ENCODE data around the gene HRH1. TPM values are rescaled to one million over a fixed set of nuclear protein-coding genes. Genes with fewer than 3 reads are reported as not detected.
"Not testable (repeated sequence)": the region's sequence is repeated elsewhere in the genome, so short reads cannot be mapped to it uniquely, and the experiment has no call there.

HRH1 gene
- polyA plus RNA-seq, 1 donor (not counting 4 experiments of a cell fraction or from before 2014, with no cell fraction given): 13.9 TPM

GRCh38 chr3:11251807-11252176 is 97.5 kb downstream of the HRH1 start:
- Histone ChIP-seq H3K27me3 (ENCODE audit: control insufficient read depth, extremely low read depth, insufficient read depth, low read length) (no peaks in the 10 kb centered on the region), H2AFZ (ENCODE audit: control insufficient read depth, low read length) (no peak overlapping the region), H3K9me1 (ENCODE audit: control insufficient read depth, extremely low read depth, insufficient read depth, low read length) (no peaks in the 10 kb centered on the region), H3K4me2 (ENCODE audit: control insufficient read depth, extremely low read depth, insufficient read depth, low read depth, low read length) (no peak overlapping the region), H3K79me2 (ENCODE audit: control insufficient read depth, insufficient read depth, low read length) (peaks cover 23% of the 10 kb centered on the region), H3K36me3 (ENCODE audit: control insufficient read depth in 2 of 2, extremely low read depth in 1 of 2, insufficient read depth in 2 of 2, low read length in 2 of 2) (peaks cover 8 to 32% of the 10 kb centered on the region in 2 experiments), H4K20me1 (ENCODE audit: control insufficient read depth, extremely low read depth, insufficient read depth, low read length) (no peaks in the 10 kb centered on the region), H3K4me1 (ENCODE audit: control insufficient read depth, extremely low read depth, insufficient read depth, low read length) (peaks cover 14% of the 10 kb centered on the region), H3K4me3 (ENCODE audit: control insufficient read depth in 2 of 3, extremely low read depth in 1 of 3, insufficient read depth in 2 of 3, low read depth in 1 of 3, low read length in 3 of 3) (no peak overlapping the region), H3K9me3 (ENCODE audit: control insufficient read depth, low read depth, low read length) (peaks cover 11% of the 10 kb centered on the region), H3K27ac (ENCODE audit: control insufficient read depth, insufficient read depth, low read length) (no peak overlapping the region), H3K9ac (ENCODE audit: control insufficient read depth, extremely low read depth, insufficient read depth, low read length) (no peak overlapping the region)
- TF ChIP-seq EZH2 (IDR thresholded peaks at IDR 0.05; ENCODE audit: low read length): no peak
- no peak for TF ChIP-seq CTCF (optimal IDR thresholded peaks at IDR 0.05 in 1 of 3, IDR thresholded peaks at IDR 0.05 in 1 of 3, conservative IDR thresholded peaks at IDR 0.05 in 1 of 3; ENCODE audit: extremely low read depth in 1 of 3, insufficient read depth in 2 of 3, low read length in 3 of 3)
- no peak for FAIRE-seq
- DNase-seq (ENCODE audit: low read depth, low spot score): no peak
- dilution Hi-C loops (cut with MboI; ENCODE audit: extremely low pct_ligation_motif_present, low sequenced_read_pairs): no loop called here

GRCh38 chr3:11254876-11255275 is 100.6 kb downstream of the HRH1 start:
- FAIRE-seq (peak; percentile 86), DNase-seq (ENCODE audit: low read depth, low spot score) (no peak)
- TF ChIP-seq CTCF (optimal IDR thresholded peaks at IDR 0.05 in 1 of 3, IDR thresholded peaks at IDR 0.05 in 1 of 3, conservative IDR thresholded peaks at IDR 0.05 in 1 of 3; ENCODE audit: extremely low read depth in 1 of 3, insufficient read depth in 2 of 3, low read length in 3 of 3) (no peak), EZH2 (IDR thresholded peaks at IDR 0.05; ENCODE audit: low read length) (no peak)
- Histone ChIP-seq H3K9me1 (ENCODE audit: control insufficient read depth, extremely low read depth, insufficient read depth, low read length) (no peaks in the 10 kb centered on the region), H2AFZ (ENCODE audit: control insufficient read depth, low read length) (no peak overlapping the region), H3K36me3 (ENCODE audit: control insufficient read depth in 2 of 2, extremely low read depth in 1 of 2, insufficient read depth in 2 of 2, low read length in 2 of 2) (peaks cover 11 to 40% of the 10 kb centered on the region in 2 experiments), H3K27ac (ENCODE audit: control insufficient read depth, insufficient read depth, low read length) (peak overlapping the region; percentile 81), H3K27me3 (ENCODE audit: control insufficient read depth, extremely low read depth, insufficient read depth, low read length) (no peaks in the 10 kb centered on the region), H4K20me1 (ENCODE audit: control insufficient read depth, extremely low read depth, insufficient read depth, low read length) (no peaks in the 10 kb centered on the region), H3K4me2 (ENCODE audit: control insufficient read depth, extremely low read depth, insufficient read depth, low read depth, low read length) (no peak overlapping the region), H3K4me3 (ENCODE audit: control insufficient read depth in 2 of 3, extremely low read depth in 1 of 3, insufficient read depth in 2 of 3, low read depth in 1 of 3, low read length in 3 of 3) (no peak overlapping the region), H3K4me1 (ENCODE audit: control insufficient read depth, extremely low read depth, insufficient read depth, low read length) (peaks cover 10% of the 10 kb centered on the region), H3K79me2 (ENCODE audit: control insufficient read depth, insufficient read depth, low read length) (peaks cover 15% of the 10 kb centered on the region), H3K9me3 (ENCODE audit: control insufficient read depth, low read depth, low read length) (peaks cover 11% of the 10 kb centered on the region), H3K9ac (ENCODE audit: control insufficient read depth, extremely low read depth, insufficient read depth, low read length) (peak overlapping the region; percentile 24)
- dilution Hi-C loops (cut with MboI; ENCODE audit: extremely low pct_ligation_motif_present, low sequenced_read_pairs): no loop called here

GRCh38 chr3:11255537-11255936 is 101.2 kb downstream of the HRH1 start:
- dilution Hi-C loops (cut with MboI; ENCODE audit: extremely low pct_ligation_motif_present, low sequenced_read_pairs); H3K4me3 ChIP-seq (ENCODE audit: control insufficient read depth in 2 of 3, extremely low read depth in 1 of 3, insufficient read depth in 2 of 3, low read depth in 1 of 3, low read length in 3 of 3); H2AFZ ChIP-seq (ENCODE audit: control insufficient read depth, low read length); H3K27me3 ChIP-seq (ENCODE audit: control insufficient read depth, extremely low read depth, insufficient read depth, low read length); H3K9me1 ChIP-seq (ENCODE audit: control insufficient read depth, extremely low read depth, insufficient read depth, low read length); DNase-seq (ENCODE audit: low read depth, low spot score); H4K20me1 ChIP-seq (ENCODE audit: control insufficient read depth, extremely low read depth, insufficient read depth, low read length); H3K4me2 ChIP-seq (ENCODE audit: control insufficient read depth, extremely low read depth, insufficient read depth, low read depth, low read length); FAIRE-seq: not testable (repeated sequence)
- H3K27ac ChIP-seq (ENCODE audit: control insufficient read depth, insufficient read depth, low read length): peak overlapping the region; percentile 81
- peak overlapping the region; percentile 24 for H3K9ac ChIP-seq (ENCODE audit: control insufficient read depth, extremely low read depth, insufficient read depth, low read length)
- peaks cover 15% of the 10 kb centered on the region for H3K79me2 ChIP-seq (ENCODE audit: control insufficient read depth, insufficient read depth, low read length)
- peaks cover 17 to 46% of the 10 kb centered on the region in 2 experiments for H3K36me3 ChIP-seq (ENCODE audit: control insufficient read depth in 2 of 2, extremely low read depth in 1 of 2, insufficient read depth in 2 of 2, low read length in 2 of 2)
- H3K4me1 ChIP-seq (ENCODE audit: control insufficient read depth, extremely low read depth, insufficient read depth, low read length): peaks cover 10% of the 10 kb centered on the region
- peaks cover 11% of the 10 kb centered on the region for H3K9me3 ChIP-seq (ENCODE audit: control insufficient read depth, low read depth, low read length)

All from keratinocyte (primary cell).